GM13977 (cell line): ENCODE data around the gene AKT2.

ENCODE experiments used
- DNase-seq: peaks from one replicate; pipeline ENCODE4 v3.0.0; 2012; ENCODE audit warnings: low spot score
- CTCF ChIP-seq: IDR thresholded peaks from 2 replicates; pipeline ENCODE4 v1.5.1; 2012; ENCODE audit warnings: mild to moderate bottlenecking, control low read depth; ENCODE audit not compliant: insufficient read depth; ENCODE audit errors: extremely low read depth, missing control alignments
- in situ Hi-C: fragments of 300-500 bp; cut with MboI; formaldehyde crosslinking; loops from one replicate; pipeline ENCODE4 v1.12.0; 2022; ENCODE audit warnings: low sequenced_read_pairs, low pct_unique_long_range_greater_than_20kb, mixed read lengths, inconsistent platforms; ENCODE audit not compliant: unreplicated experiment

Gene AKT2

GRCh38 chr19:40303765-40304164, 18.6 kb upstream of the AKT2 start:
- in situ Hi-C loops = loop anchor here (25.0 kb wide), 1 partner anchor 309 kb away; the partner anchor contains the start of gene LTBP4
- no peak for TF ChIP-seq CTCF
- DNase-seq = no peak

GRCh38 chr19:40302224-40303011, 17.3 kb upstream of the AKT2 start:
- in situ Hi-C loops = loop anchor here (25.0 kb wide), 1 partner anchor 310 kb away; the partner anchor contains the start of gene LTBP4
- no peak for DNase-seq
- TF ChIP-seq CTCF = no peak

GRCh38 chr19:40300668-40301067, 15.5 kb upstream of the AKT2 start:
- DNase-seq = no peak
- in situ Hi-C loops = loop anchor here (25.0 kb wide), 1 partner anchor 312 kb away; the partner anchor contains the start of gene LTBP4
- TF ChIP-seq CTCF = no peak

GRCh38 chr19:40298026-40298425, 12.9 kb upstream of the AKT2 start:
- no peak for TF ChIP-seq CTCF
- no peak for DNase-seq
- in situ Hi-C loops = no loop called here

GRCh38 chr19:40294560-40294959, 9.4 kb upstream of the AKT2 start:
- TF ChIP-seq CTCF = no peak
- in situ Hi-C loops = no loop called here
- DNase-seq = no peak

- TF ChIP-seq CTCF = no peak
- DNase-seq = no peak
- in situ Hi-C loops = no loop called here
Observed at GRCh38 chr19:40286971-40287421, 1.9 kb upstream of the AKT2 start.
